SH-SY5Y (cell line): ENCODE results near the gene ELMOD3.

ENCODE experiments used
- GATA2 ChIP-seq: IDR thresholded peaks from 2 replicates; pipeline ENCODE4 v1.6.1; 2011; ENCODE audit warnings: mild to moderate bottlenecking, low read depth, low read length
- GATA3 ChIP-seq: IDR thresholded peaks from 2 replicates; pipeline ENCODE4 v1.6.1; 2011; ENCODE audit warnings: low read depth, mild to moderate bottlenecking, low read length, moderate library complexity

GRCh38 chr2:85378257-85378656 is 23.7 kb downstream of the ELMOD3 start:
- TF ChIP-seq GATA2 (no peak), GATA3 (no peak)
